ENCODE measurements around the gene ENPP6.

The ENPP6 gene

GRCh38 chr4:184216515-184216914 is 1.2 kb downstream of the ENPP6 start (continued):
- TF ChIP-seq REST (tag by site-specific recombination; IDR thresholded peaks at IDR 0.05) (no peak), ZNF561 (tag by site-specific recombination; IDR thresholded peaks at IDR 0.05; ENCODE audit: borderline replicate concordance) (no peak), ZNF785 (tag by site-specific recombination; IDR thresholded peaks at IDR 0.05) (no peak), ZNF426 (tag by site-specific recombination; IDR thresholded peaks at IDR 0.05) (no peak)
- TF ChIP-seq, protein P1, sequence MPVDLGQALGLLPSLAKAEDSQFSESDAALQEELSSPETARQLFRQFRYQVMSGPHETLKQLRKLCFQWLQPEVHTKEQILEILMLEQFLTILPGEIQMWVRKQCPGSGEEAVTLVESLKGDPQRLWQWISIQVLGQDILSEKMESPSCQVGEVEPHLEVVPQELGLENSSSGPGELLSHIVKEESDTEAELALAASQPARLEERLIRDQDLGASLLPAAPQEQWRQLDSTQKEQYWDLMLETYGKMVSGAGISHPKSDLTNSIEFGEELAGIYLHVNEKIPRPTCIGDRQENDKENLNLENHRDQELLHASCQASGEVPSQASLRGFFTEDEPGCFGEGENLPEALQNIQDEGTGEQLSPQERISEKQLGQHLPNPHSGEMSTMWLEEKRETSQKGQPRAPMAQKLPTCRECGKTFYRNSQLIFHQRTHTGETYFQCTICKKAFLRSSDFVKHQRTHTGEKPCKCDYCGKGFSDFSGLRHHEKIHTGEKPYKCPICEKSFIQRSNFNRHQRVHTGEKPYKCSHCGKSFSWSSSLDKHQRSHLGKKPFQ (tag by site-specific recombination; IDR thresholded peaks at IDR 0.05), result no peak
- TF ChIP-seq, protein P2, sequence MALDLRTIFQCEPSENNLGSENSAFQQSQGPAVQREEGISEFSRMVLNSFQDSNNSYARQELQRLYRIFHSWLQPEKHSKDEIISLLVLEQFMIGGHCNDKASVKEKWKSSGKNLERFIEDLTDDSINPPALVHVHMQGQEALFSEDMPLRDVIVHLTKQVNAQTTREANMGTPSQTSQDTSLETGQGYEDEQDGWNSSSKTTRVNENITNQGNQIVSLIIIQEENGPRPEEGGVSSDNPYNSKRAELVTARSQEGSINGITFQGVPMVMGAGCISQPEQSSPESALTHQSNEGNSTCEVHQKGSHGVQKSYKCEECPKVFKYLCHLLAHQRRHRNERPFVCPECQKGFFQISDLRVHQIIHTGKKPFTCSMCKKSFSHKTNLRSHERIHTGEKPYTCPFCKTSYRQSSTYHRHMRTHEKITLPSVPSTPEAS (tag by site-specific recombination; IDR thresholded peaks at IDR 0.05), result no peak

DNA sequence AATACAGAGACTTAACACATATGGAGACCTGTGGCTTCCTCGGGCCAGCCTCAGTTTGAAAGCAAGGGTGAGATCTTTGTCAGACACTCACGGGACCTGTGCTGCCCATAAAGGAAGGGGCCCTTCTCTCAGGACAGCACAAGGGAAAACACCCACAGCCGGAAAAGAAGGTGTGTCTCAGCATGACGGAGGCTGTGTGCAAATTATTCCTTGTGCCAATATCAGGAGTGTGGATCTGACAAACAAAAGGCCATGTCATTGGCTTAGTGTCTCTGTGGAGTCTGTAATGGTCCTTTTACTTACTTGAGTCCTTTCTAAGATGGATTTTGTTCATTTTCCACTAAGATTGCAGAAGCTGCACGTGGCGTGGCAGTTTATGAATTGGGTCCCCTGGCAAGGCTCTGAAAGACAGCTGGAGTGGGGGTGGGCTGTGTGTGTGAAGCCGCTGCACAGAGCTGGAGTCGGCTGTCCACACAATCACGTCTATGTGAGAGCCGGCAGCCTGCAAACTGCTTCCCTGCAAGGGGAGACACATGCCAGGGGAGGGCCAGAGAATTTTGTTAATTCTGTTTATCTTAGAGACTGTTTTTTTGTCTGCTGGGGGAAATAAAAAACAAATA is 1.9 kb downstream of the ENPP6 start:
- Histone ChIP-seq H3K4me1 (ENCODE audit: control insufficient read depth, insufficient read depth, low read length) (no peaks in the 10 kb centered on the region), H3K36me3 (ENCODE audit: control insufficient read depth in 2 of 2, insufficient read depth in 1 of 2, low read length in 2 of 2) (no peaks in the 10 kb centered on the region), H3K9me3 (ENCODE audit: control insufficient read depth, insufficient read depth, low read depth, low read length) (no peaks in the 10 kb centered on the region), H3K4me3 (ENCODE audit: low read depth, low read length) (no peak overlapping the region), H3K27ac (ENCODE audit: extremely low read depth, low read depth, low read length) (no peak overlapping the region)
- CTCF ChIA-PET, result interaction anchor here (0.5 kb wide), 1 partner anchor 498 kb away, joined by 4 read pairs; no protein-coding TSS in a partner anchor
- TF ChIP-seq ZNF133 (tag by site-specific recombination; IDR thresholded peaks at IDR 0.05) (no peak), ZNF513 (tag by site-specific recombination; IDR thresholded peaks at IDR 0.05) (no peak), ZNF324 (tag by site-specific recombination; IDR thresholded peaks at IDR 0.05) (no peak), ZNF776 (tag by site-specific recombination; IDR thresholded peaks at IDR 0.05; ENCODE audit: borderline replicate concordance) (no peak), REST (tag by site-specific recombination; IDR thresholded peaks at IDR 0.05) (no peak), ZBTB1 (tag by site-specific recombination; IDR thresholded peaks at IDR 0.05) (no peak), HOXA7 (CRISPR knock-in tag; IDR thresholded peaks at IDR 0.05; ENCODE audit: borderline replicate concordance) (no peak), PRDM6 (tag by site-specific recombination; IDR thresholded peaks at IDR 0.05) (no peak)
- POLR2A ChIA-PET, result no interaction called here

All from HEK293 (cell line).